Tibial nerve (tissue), 4 donors: ENCODE data around the gene SPNS3. TPM values are rescaled to one million over a fixed set of nuclear protein-coding genes. Genes with fewer than 3 reads are reported as not detected.

Source experiments
- DNase-seq, 2 donors: peaks; one replicate each; pipeline ENCODE4 v3.0.0-alpha.2; 2019; ENCODE audit warnings: low spot score in 2 of 2
- H3K27ac ChIP-seq, 4 donors: fragments of 200-600 bp; sonication (generic) in 3 of 4; one replicate each; pipeline ENCODE4 v1.5.1; 2017 to 2019; ENCODE audit warnings: mild to moderate bottlenecking in 1 of 4
- H3K27me3 ChIP-seq, 2 donors: fragments of 200-600 bp; sonication (generic) in 1 of 2; one replicate each; pipeline versions ENCODE4 v1.5.1 to v1.6.0; 2017 to 2019
- H3K36me3 ChIP-seq, 3 donors: fragments of 200-600 bp; sonication (generic); one replicate each; pipeline ENCODE4 v1.5.1; 2018 to 2019
- H3K4me1 ChIP-seq, 4 donors: fragments of 200-600 bp; sonication (generic) in 3 of 4; one replicate each; pipeline ENCODE4 v1.5.1; 2017 to 2019
- H3K4me3 ChIP-seq, 4 donors: fragments of 200-600 bp; sonication (generic) in 3 of 4; one replicate each; pipeline ENCODE4 v1.5.1; 2017 to 2019; ENCODE audit warnings: mild to moderate bottlenecking in 1 of 4, moderate library complexity in 1 of 4
- H3K9me3 ChIP-seq, 4 donors: fragments of 200-600 bp; sonication (generic) in 3 of 4; one replicate each; pipeline ENCODE4 v1.5.1; 2017 to 2019
- EP300 ChIP-seq, 2 donors: sonication (generic); formaldehyde crosslinking; IDR thresholded peaks; one replicate each; pipeline ENCODE4 v1.6.1; 2017; ENCODE audit warnings: antibody characterized with exemption in 2 of 2, mild to moderate bottlenecking in 1 of 2
- POLR2A ChIP-seq, 2 donors: fragments of 450-650 bp; IDR thresholded peaks; one replicate each; pipeline ENCODE4 v1.6.1; 2017; ENCODE audit warnings: antibody characterized with exemption in 2 of 2, mild to moderate bottlenecking in 2 of 2, moderate library complexity in 2 of 2
- WGBS, 2 donors: methylation state at CpG; one replicate each; pipeline ENCODE4 v1.1.5; 2018; 5-methylcytosine and 5-hydroxymethylcytosine counted together
- total RNA-seq, 4 donors: library from RNA; depleted of rRNA; stranded (reverse); fragments of >200 nt; gene quantifications; one replicate each; pipeline ENCODE4 v1.1.0, GENCODE V29; 2016
- TF ChIP-seq, protein P1 (sequence below), 5 experiments: fragments of 200-600 bp in 3 of 5; fragments of 450-650 bp in 2 of 5; sonication (generic) in 3 of 5; IDR thresholded peaks; one replicate each; pipeline ENCODE4 v1.5.1; 2016 to 2019; ENCODE audit warnings: antibody characterized with exemption in 5 of 5, mild to moderate bottlenecking in 3 of 5, moderate library complexity in 2 of 5

SPNS3 gene
- total RNA-seq, 4 donors from 2014 or later, result 0.44 TPM; not detected in 3

DNA sequence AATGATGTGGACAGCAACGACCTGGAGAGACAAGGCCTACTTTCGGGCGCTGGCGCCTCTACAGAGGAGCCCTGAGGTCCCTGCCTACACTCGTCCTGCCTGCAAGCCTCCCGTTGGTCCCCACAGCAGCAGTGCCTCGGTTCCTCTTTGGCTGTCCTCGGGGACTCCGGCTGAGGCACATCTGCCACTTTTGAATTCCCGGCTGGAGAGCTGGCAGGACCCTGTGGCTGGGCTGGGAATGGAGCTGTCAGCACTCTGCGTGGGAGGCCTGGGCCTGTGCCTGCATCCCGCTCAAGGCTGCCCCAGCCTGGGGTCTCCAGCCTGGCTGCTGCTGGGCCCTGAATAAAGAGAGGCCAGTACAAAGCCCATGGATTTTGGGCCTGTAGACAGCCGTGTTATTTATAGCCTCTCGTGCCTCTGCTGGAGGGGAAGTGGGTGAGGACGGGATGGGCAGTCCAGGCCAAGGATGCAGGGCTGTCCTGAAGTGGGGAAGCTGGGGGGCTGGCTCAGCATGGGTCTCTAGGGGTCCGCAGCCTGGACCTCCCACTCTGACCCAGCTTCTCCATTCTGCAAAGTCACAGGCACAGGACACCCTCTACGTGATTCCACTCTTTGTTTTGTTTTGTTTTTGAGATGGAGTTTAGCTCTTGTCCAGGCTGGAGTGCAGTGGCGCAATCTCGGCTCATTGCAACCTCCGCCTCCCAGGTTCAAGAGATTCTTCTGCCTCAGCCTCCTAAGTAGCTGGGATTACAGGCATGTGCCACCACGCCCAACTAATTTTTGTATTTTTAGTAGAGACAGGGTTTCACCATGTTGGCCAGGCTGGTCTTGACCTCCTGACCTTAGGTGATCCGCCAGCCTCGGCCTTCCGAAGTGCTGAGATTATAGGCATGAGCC is 54.3 kb downstream of the SPNS3 start:
- WGBS, 2 donors, result 59 to 75% methylated on average over 23 to 24 of the region's 24 CpGs
- H3K4me3 ChIP-seq, result no peak overlapping the region
- no peak for DNase-seq
- no peaks in the 10 kb centered on the region for H3K4me1 ChIP-seq
- H3K27me3 ChIP-seq, result no peaks in the 10 kb centered on the region
- TF ChIP-seq, protein P1, sequence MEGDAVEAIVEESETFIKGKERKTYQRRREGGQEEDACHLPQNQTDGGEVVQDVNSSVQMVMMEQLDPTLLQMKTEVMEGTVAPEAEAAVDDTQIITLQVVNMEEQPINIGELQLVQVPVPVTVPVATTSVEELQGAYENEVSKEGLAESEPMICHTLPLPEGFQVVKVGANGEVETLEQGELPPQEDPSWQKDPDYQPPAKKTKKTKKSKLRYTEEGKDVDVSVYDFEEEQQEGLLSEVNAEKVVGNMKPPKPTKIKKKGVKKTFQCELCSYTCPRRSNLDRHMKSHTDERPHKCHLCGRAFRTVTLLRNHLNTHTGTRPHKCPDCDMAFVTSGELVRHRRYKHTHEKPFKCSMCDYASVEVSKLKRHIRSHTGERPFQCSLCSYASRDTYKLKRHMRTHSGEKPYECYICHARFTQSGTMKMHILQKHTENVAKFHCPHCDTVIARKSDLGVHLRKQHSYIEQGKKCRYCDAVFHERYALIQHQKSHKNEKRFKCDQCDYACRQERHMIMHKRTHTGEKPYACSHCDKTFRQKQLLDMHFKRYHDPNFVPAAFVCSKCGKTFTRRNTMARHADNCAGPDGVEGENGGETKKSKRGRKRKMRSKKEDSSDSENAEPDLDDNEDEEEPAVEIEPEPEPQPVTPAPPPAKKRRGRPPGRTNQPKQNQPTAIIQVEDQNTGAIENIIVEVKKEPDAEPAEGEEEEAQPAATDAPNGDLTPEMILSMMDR (IDR thresholded peaks at IDR 0.05), result no peak
- TF ChIP-seq EP300 (IDR thresholded peaks at IDR 0.05) (no peak), POLR2A (IDR thresholded peaks at IDR 0.05) (no peak)
- no peaks in the 10 kb centered on the region for H3K36me3 ChIP-seq
- no peaks in the 10 kb centered on the region for H3K9me3 ChIP-seq
- no peak overlapping the region for H3K27ac ChIP-seq

DNA sequence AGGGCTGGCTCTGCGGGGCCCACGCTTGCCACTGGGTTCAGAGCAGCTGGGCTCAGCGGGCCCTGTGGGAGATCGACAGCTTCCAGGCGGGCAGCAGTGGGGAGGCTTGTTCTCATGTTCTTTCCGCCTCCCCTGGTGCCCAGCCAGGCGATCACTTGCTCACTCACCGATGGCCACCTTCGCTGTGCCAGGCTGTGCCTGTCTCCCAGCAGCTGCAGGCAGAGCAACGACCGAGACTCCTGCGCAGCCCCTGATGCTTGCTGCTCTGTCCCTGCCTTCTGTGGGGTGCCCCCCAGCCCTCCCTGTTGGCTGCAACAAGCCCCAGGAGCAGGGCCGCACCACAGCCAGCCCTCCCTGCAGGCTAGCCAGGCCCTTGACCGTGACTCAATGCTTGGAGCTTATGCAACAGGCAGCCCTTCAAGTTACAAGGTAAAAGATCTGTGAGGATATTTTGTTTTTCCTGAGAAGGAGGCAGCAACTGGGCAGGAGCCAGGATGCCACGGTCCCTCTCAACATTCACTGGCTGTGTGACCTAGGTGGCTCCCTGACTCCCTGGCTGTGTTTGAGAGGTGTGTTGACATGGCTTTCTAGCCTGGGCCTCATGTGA is 55.4 kb downstream of the SPNS3 start:
- Histone ChIP-seq H3K27ac (no peak overlapping the region), H3K36me3 (no peaks in the 10 kb centered on the region), H3K9me3 (no peaks in the 10 kb centered on the region), H3K27me3 (no peaks in the 10 kb centered on the region), H3K4me3 (no peak overlapping the region), H3K4me1 (no peaks in the 10 kb centered on the region)
- no peak for TF ChIP-seq POLR2A (IDR thresholded peaks at IDR 0.05)
- TF ChIP-seq, protein P1 (IDR thresholded peaks at IDR 0.05), result no peak
- no peak for TF ChIP-seq EP300 (IDR thresholded peaks at IDR 0.05)
- 90 to 91% methylated on average over 13 to 15 of the region's 15 CpGs for WGBS, 2 donors
- no peak for DNase-seq

DNA sequence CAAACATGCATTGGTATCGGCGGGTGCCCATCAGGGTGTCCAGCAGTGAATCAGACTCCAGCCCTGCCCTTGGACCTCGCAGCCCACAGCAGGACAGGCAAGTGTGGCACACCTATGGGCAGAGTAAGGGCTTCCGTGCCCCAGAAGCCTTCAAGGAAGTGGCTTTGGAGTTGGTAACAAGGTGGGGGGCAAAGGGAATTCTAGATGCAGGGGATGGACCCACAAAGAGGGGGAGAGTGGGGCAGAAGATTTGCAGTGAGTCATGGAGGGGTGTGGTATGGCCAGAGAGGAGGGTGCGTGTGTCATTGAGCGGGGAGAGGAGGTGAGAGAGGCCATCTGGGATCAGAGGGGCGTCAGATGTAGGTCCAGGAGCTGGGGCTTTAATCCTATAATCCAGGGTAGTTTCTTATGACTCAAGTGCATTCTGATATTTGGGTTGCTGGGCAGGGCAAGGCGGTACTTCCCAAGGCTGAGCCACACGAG is 56.4 kb downstream of the SPNS3 start:
- Histone ChIP-seq H3K36me3 (no peaks in the 10 kb centered on the region), H3K9me3 (no peaks in the 10 kb centered on the region), H3K4me1 (no peaks in the 10 kb centered on the region), H3K27ac (no peak overlapping the region), H3K27me3 (no peaks in the 10 kb centered on the region), H3K4me3 (no peak overlapping the region)
- WGBS, 2 donors, result 77 to 78% methylated on average over 9 of the region's 9 CpGs
- DNase-seq, result no peak
- TF ChIP-seq POLR2A (IDR thresholded peaks at IDR 0.05), result no peak
- TF ChIP-seq EP300 (IDR thresholded peaks at IDR 0.05), result no peak

GRCh38 chr17:4490637-4491061 is 56.9 kb downstream of the SPNS3 start:
- no peak overlapping the region for H3K27ac ChIP-seq
- 77 to 87% methylated on average over 6 to 7 of the region's 7 CpGs for WGBS, 2 donors
- TF ChIP-seq EP300 (IDR thresholded peaks at IDR 0.05) (no peak), POLR2A (IDR thresholded peaks at IDR 0.05) (no peak)
- TF ChIP-seq, protein P1 (IDR thresholded peaks at IDR 0.05), result no peak
- no peaks in the 10 kb centered on the region for H3K27me3 ChIP-seq
- no peak for DNase-seq
- no peaks in the 10 kb centered on the region for H3K9me3 ChIP-seq
- no peaks in the 10 kb centered on the region for H3K4me1 ChIP-seq
- no peaks in the 10 kb centered on the region for H3K36me3 ChIP-seq
- no peak overlapping the region for H3K4me3 ChIP-seq

DNA sequence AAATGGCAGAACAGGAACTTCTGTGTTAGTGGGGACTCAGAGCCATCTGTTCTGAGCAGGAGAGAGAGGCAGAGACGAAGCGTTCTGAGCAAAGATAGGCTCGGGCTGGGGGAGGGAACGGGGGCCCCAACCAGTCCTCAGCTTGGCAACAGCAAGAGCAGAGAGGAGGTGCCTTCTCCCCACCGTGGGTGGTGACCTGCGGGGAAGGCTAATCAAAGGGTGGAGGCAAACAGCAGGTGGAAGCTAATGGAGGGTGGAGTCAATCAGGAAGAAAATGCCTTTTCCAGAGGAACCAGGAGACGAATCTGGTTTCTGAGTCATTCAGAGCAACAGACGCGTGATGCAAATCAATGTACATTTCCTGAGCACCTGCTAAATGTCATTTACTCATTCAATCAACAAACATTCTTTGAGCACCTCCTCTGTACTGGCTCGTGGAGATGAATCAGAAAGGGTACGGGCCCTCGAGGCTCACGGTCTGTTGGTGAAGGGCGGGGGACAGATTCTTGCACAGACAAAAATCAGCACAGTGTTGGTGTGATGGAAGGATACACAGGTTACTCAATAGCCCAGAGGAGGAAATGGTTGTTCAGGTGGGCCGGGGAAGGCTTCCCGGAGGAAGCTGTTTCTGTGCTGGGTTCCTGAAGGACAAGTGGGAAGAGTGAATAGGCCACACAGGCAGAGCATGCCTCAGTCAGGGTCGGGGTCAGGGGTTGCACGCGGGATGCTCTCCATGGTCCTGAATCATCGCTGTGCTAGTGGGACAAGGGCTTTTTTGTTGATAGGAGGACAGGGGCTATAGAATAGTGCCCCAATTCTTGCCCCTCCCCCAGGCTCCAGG is 59.2 kb downstream of the SPNS3 start:
- Histone ChIP-seq H3K9me3 (no peaks in the 10 kb centered on the region), H3K27ac (no peak overlapping the region), H3K4me1 (peaks cover 0 to under 1% (median 0%) of the 10 kb centered on the region in 4 donors), H3K27me3 (no peaks in the 10 kb centered on the region), H3K36me3 (no peaks in the 10 kb centered on the region), H3K4me3 (no peak overlapping the region)
- no peak for TF ChIP-seq EP300 (IDR thresholded peaks at IDR 0.05)
- TF ChIP-seq, protein P1 (IDR thresholded peaks at IDR 0.05), result no peak
- no peak for TF ChIP-seq POLR2A (IDR thresholded peaks at IDR 0.05)
- DNase-seq, result peak in 1 of 2 donors; percentile 42
- 41 to 53% methylated on average over 20 of the region's 20 CpGs for WGBS, 2 donors
